Measurements from ENCODE around the gene AACS.

AACS gene

GRCh38 chr12:125155366-125155765 lies 90.1 kb downstream of the AACS start:
- no peak overlapping the region for H2AFZ ChIP-seq (ENCODE audit: low read length)
- TF ChIP-seq CTCF (IDR thresholded peaks at IDR 0.05; ENCODE audit: low read length): no peak
- no peaks in the 10 kb centered on the region for H3K36me3 ChIP-seq (replicated peaks; ENCODE audit: insufficient read depth, low read length)
- no peak for DNase-seq
- H3K4me2 ChIP-seq (ENCODE audit: low read depth, low read length): no peak overlapping the region
- no peaks in the 10 kb centered on the region for H3K79me2 ChIP-seq (ENCODE audit: low read length)
- no peaks in the 10 kb centered on the region for H3K27me3 ChIP-seq (replicated peaks; ENCODE audit: insufficient read depth, low read length)
- H3K9ac ChIP-seq (ENCODE audit: low read length): no peak overlapping the region
- H3K27ac ChIP-seq (ENCODE audit: low read length): no peak overlapping the region
- no peaks in the 10 kb centered on the region for H3K9me2 ChIP-seq (replicated peaks; ENCODE audit: insufficient read depth, low read length)
- H3K4me3 ChIP-seq (ENCODE audit: low read length): no peak overlapping the region
- H3K4me1 ChIP-seq (ENCODE audit: low read length): peaks cover under 1% of the 10 kb centered on the region; the same call in 1 of the 2 replicates
- no peaks in the 10 kb centered on the region for H3K9me3 ChIP-seq (replicated peaks; ENCODE audit: insufficient read depth, low read length)
- 0 out of 2 replicates have a peak, but pooled peaks cover under 1% of the 10 kb centered on the region for H3F3A ChIP-seq (ENCODE audit: insufficient read depth, low read length)
- H4K20me1 ChIP-seq (ENCODE audit: insufficient read depth, low read length): no peaks in the 10 kb centered on the region

DNA sequence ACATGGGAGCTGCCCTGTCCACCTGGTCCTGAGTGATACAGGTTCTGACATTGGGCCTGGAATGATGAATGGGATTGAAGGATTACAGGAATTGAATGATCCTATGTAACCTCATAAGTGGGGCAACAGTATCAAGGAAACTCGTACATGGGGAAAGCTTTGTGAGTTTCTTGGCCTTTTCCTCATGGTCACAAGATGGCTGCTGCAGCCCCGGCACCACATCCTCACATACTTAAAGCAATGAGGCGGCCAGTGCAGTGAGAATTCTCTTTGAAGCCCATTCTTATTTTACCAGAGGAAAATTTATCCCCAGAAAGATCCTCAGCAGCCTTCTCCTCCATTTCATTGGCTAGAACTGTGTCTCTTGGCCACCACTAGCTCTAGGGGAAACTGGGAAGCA lies 91.9 kb downstream of the AACS start:
- H3K4me2 ChIP-seq (ENCODE audit: low read depth, low read length): no peak overlapping the region
- no peak for DNase-seq
- no peak overlapping the region for H3K9ac ChIP-seq (ENCODE audit: low read length)
- no peaks in the 10 kb centered on the region for H3K27me3 ChIP-seq (replicated peaks; ENCODE audit: insufficient read depth, low read length)
- no peaks in the 10 kb centered on the region for H3K4me1 ChIP-seq (ENCODE audit: low read length)
- H3K27ac ChIP-seq (ENCODE audit: low read length): no peak overlapping the region
- H3F3A ChIP-seq (ENCODE audit: insufficient read depth, low read length): no peaks in the 10 kb centered on the region
- H2AFZ ChIP-seq (ENCODE audit: low read length): no peak overlapping the region
- H3K79me2 ChIP-seq (ENCODE audit: low read length): no peaks in the 10 kb centered on the region
- no peaks in the 10 kb centered on the region for H3K9me3 ChIP-seq (replicated peaks; ENCODE audit: insufficient read depth, low read length)
- no peak overlapping the region for H3K4me3 ChIP-seq (ENCODE audit: low read length)
- no peak for TF ChIP-seq CTCF (IDR thresholded peaks at IDR 0.05; ENCODE audit: low read length)
- no peak for TF ChIP-seq EZH2 (optimal IDR thresholded peaks at IDR 0.05; ENCODE audit: low read depth, low read length)
- no peak for TF ChIP-seq EZH2phosphoT487 (IDR thresholded peaks at IDR 0.05; ENCODE audit: low read length)
- H3K9me2 ChIP-seq (replicated peaks; ENCODE audit: insufficient read depth, low read length): no peaks in the 10 kb centered on the region
- no peaks in the 10 kb centered on the region for H4K20me1 ChIP-seq (ENCODE audit: insufficient read depth, low read length)
- H3K36me3 ChIP-seq (replicated peaks; ENCODE audit: insufficient read depth, low read length): no peaks in the 10 kb centered on the region

- Histone ChIP-seq H4K20me1 (ENCODE audit: insufficient read depth, low read length) (no peaks in the 10 kb centered on the region), H3K9me3 (replicated peaks; ENCODE audit: insufficient read depth, low read length) (no peaks in the 10 kb centered on the region), H3K36me3 (replicated peaks; ENCODE audit: insufficient read depth, low read length) (no peaks in the 10 kb centered on the region), H3K79me2 (ENCODE audit: low read length) (no peaks in the 10 kb centered on the region), H3K9ac (ENCODE audit: low read length) (no peak overlapping the region), H3K9me2 (replicated peaks; ENCODE audit: insufficient read depth, low read length) (no peaks in the 10 kb centered on the region), H3K27me3 (replicated peaks; ENCODE audit: insufficient read depth, low read length) (no peaks in the 10 kb centered on the region), H3K4me3 (ENCODE audit: low read length) (no peak overlapping the region), H3K4me2 (ENCODE audit: low read depth, low read length) (no peak overlapping the region), H2AFZ (ENCODE audit: low read length) (no peak overlapping the region), H3K27ac (ENCODE audit: low read length) (no peak overlapping the region), H3K4me1 (ENCODE audit: low read length) (no peaks in the 10 kb centered on the region), H3F3A (ENCODE audit: insufficient read depth, low read length) (no peaks in the 10 kb centered on the region)
- TF ChIP-seq CTCF (IDR thresholded peaks at IDR 0.05; ENCODE audit: low read length) (no peak), EZH2phosphoT487 (IDR thresholded peaks at IDR 0.05; ENCODE audit: low read length) (no peak), EZH2 (optimal IDR thresholded peaks at IDR 0.05; ENCODE audit: low read depth, low read length) (no peak)
- no peak for DNase-seq
These were observed 94.5 kb downstream of the AACS start for GRCh38 chr12:125159702-125160101.

Data from MM.1S (cell line).